ENCODE measurements around the gene GPR137.

DNA sequence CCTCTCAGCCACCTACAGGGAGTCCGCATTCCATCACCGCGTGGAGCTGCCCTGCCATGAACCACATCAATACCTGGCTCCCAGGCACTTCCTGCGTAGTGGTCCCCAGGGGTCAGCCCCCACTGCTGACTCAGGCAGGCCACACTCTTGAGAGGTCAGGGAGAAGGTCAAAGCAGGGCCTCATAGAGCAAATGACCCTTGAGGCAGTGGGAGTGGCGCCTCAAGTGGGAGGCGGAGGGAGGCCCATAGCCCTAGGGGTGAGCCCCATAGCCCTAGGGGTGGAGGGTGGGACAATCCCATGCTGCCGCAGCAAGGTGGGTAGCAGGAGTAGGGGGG is 37.2 kb downstream of the GPR137 start:
- TF ChIP-seq POLR2A (IDR thresholded peaks at IDR 0.05) = no peak
- TF ChIP-seq CTCF (IDR thresholded peaks at IDR 0.05) = no peak

All from thyroid gland (tissue), 4 donors.